DMS53 treated with DMSO at 0.1 percent for 48 hours (cell line): ENCODE data around the gene RNF166.
A peak's percentile ranks its signal among the peaks of the same experiment; 100 is the strongest.

Source experiments
- DNase-seq: peaks from one replicate; lab custom pipeline; 2025; ENCODE audit not compliant: unreplicated experiment; lab: John Stamatoyannopoulos, UW

The RNF166 gene

DNA sequence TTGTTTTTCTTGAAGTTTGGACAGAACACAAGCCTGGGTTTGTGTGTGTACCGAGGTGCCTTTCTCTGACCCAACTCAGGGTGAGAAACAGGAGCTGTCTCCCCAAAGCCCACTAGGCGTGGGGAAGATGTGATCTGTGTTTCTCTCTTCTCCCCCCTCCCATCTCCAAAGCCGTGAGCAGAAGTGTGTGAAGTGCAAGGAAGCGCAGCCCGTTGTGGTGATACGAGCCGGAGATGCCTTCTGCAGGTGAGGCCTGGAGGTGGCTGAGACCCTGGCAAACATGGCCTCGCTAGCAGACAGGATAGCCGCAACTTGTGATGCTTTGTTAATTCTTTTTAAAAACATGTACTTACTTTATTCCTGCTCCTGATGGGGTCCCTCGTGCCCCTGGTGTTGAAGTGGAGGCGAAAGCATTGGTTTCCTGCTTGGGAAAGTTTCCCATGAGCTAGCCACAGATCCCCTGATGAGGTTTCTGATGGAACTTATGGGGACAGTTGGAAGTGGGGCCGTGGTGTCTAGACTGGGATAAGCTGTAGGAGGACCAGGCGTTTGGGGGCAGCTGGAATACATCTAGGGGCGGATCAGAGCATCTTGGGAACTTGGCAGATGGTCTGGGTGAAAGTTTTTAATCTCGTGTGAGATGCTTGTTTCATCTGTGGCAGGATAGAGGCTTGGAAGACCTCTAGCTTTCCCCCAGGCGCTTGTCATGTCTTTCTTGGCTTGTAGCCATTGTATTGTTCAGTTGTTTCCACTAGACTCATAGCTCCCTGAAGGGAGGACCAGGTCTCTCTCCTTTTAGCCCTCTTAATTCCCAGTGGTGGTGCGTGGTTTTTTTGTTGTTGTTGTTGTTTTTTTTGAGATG, 988 bp upstream of the RNF166 start:
- peak; percentile 9 for DNase-seq

DNA sequence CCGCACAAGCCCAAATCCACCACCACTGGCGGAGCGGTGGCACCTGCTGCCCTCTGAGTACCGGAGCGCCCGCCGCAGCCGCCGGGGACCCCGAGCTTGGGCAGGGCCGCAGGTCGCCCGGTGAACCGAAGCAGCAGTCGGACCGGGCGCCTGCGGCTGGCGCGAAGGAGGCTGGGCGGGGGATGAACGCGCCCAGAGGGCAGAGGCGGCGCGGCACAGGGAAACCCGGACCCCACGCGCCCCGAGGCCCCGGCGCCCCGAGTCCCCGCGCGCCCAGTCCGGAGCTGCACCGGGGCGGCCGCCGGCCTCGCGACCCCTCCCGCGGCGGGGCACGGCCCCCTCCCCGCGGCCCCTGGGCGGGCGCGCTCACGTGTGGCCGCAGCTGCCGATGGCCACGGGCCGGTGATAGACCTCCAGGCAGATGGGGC, 393 bp downstream of the RNF166 start:
- DNase-seq: no peak

GRCh38 chr16:88705076-88705684, 1.0 kb downstream of the RNF166 start:
- DNase-seq: no peak

- DNase-seq: no peak
Measured at GRCh38 chr16:88703486-88704309, 2.5 kb downstream of the RNF166 start.

DNA sequence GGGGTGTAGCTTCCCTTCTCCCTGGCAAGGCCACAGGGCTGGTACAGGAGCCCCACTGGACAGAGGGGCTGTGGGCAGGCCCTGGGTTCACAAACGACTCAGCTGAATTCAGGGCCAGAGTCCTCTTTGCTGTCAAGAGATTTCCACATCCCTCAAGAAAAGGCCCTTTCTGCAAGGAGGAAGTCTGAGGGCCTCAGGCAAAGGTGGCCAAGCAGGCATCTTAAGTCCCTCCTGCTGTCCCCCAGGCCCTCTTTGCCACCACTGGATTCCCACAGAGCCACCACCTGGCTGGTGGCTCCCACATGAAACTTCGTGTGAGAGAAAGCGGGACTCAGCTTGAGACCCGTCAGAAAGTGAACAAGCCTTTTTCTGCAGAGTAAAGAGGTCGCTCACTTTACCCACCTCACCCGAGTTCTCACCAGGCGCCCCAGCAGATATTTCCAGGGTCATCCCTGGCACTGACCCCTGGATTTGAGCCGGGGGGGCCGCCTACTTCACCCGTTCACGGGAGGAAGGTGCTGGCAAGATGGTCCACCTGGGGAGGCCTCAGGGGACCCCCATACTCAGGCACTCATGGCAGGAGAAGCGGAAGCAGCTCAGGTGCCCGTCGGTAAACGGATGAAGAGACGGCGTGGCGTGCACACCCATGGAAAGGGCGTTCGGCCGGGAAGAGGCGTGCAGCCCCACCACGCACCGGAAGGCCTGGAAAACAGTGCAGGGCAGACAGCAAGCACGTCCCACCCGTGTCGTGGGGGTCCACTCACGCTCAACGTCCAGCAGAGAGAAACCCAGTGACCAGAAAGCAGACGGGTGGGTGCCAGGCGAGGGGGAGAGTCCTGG, 3.6 kb downstream of the RNF166 start:
- no peak for DNase-seq

DNA sequence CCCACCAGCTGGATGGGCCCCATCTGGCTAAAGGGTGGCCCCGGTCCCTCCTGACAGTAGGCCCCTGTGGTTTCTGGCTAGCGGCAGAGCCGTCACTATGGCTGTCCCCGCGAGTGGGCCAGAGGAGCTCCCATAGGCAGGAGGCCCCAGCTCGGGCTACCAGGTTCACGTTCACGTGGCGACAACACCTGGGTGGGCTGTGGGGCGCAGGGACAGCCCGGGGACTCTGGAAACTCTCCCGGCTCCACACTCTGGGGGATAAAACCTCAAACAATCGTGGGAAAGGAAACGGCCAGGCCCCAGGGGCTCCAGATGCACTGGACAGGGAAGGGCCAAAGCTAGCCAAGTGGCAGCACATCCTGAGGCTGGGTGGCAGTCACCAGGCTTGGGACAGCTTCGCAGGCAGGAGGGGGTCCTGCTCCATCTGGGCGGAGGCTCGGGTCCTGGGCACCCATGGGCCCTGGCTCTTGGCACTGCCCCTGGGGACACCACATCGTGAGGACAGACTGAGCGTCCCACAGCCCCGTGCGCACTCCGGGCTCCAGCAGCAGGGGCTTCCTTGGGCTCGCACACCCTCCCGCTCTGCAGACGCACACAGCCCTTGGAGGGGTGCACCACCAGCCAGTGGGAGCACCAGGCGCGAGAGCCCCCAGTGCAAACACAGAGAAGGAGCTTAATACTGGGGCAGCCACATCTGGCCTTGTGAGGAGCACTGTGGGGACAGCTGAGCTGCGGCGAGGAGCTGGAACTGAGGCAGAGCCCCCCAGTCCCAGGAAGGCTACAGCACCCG, 4.4 kb downstream of the RNF166 start:
- no peak for DNase-seq

DNA sequence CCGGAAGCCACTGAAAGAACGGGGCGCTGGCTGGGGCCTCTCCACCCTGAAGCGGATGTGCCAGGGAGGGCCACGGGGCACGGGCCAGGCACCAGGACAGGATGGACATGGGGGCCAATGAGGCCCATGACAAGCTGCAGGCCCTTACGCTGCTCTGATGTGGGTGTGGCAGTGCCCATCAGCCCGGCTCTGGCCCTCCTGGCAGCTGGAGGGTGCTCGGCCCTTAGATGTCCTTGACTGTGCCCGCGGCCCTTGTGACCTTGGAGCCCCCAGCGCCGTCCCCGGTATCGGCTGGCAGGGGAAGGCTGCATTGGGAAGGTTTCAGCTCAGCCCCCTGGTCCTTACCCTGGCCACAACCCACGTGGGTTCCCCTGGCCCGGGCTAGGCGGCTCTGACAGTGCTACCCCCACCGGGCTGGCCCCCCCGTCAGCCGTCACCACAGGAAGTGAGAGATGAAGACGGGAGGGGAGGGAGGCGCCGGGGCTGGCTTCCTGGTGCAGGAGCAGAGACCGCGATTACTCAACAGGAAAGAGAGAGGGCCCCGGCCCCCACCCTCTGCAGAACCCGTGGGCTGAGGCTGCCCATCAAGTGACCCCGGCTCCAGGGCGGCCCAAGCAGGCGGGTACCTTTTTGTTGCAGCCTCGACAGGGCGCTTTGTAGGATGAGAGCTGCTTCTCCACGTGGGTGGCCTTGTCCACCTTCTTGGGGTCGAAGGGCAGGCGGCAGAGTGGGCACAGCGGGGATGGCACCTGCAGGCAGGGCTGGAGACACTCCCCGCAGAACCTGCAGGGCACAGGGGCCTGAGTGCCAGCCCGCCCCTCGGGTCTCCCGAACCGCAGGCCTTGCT, 5.3 kb downstream of the RNF166 start:
- no peak for DNase-seq

GRCh38 chr16:88700322-88700635, 5.9 kb downstream of the RNF166 start:
- no peak for DNase-seq

GRCh38 chr16:88699180-88699579, 7.0 kb downstream of the RNF166 start:
- DNase-seq: no peak

DNA sequence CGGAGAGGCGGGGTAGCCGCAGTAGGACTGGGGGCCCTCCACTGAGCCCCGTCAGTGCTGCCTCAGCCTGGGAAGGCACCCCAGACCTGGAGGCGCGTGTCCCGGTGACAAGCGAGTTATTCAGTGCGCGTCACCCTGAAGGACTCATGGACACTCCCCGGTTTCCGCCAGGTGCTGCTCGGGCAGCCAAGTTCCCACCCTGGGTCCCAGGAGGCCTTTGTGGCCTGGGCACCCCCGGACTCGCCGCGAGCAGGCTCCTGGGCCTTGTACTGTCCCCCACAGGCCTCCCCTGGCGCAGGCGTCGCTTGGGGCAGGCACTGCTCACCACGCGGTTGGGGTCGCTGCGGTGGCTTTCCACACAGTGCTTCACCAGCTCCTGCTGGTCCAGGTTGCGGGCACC, 7.6 kb downstream of the RNF166 start:
- no peak for DNase-seq

GRCh38 chr16:88697831-88698615, 8.2 kb downstream of the RNF166 start:
- no peak for DNase-seq

DNA sequence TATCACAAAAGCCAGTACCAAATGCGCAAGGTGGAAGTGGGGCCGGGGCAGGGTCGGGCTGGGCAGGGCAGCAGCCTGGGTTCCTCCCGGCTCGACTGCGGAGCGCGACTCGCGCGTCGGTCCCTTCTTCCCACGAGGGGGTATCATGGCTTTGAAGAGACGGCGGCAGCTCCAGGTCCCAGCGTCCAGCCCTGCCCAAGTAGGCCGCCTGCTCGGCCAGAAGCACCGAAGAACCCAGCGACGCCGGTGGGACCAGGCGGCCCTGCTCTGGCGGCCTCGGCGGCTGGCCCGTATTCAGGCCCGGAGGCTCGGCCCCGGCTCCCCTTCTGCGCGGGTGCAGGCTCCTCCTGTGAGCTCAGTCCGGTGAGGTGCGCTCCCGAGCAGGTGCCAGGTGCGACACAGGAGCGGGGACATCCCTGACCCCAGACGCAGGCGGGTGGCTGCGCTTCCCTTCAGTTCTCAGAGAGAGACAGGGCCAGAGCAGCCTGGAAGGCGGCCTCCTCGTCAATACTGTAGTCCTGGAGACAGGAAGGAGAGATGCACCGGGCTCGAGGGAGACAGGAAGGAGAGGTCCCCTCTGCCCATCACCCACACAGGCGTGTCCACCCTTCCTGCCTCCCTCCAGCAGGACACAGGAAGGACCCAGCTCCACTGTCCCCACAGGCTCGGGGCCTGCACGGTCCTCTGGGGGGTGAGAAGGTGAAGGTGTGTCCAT, 8.9 kb downstream of the RNF166 start:
- DNase-seq: no peak

DNA sequence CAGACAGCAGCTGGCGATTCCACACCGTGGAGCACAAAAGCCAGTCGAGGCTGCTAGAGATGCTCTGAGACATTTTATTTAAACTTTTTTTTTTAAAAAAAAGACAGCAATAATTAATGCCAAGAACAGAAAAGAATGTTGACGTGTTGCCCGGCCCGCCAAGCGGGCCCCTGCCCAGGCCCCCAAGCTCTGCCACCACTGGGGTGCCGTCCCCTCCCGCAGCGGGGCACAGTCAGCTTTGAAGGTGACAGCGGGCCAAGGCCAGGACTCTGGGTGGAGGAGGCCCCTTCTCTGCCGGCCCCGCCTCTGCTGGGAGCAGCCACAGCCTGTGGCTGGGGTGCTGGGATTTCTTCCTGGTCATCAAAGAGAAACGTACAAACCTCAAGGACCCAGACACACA, 9.8 kb downstream of the RNF166 start:
- DNase-seq: no peak

DNA sequence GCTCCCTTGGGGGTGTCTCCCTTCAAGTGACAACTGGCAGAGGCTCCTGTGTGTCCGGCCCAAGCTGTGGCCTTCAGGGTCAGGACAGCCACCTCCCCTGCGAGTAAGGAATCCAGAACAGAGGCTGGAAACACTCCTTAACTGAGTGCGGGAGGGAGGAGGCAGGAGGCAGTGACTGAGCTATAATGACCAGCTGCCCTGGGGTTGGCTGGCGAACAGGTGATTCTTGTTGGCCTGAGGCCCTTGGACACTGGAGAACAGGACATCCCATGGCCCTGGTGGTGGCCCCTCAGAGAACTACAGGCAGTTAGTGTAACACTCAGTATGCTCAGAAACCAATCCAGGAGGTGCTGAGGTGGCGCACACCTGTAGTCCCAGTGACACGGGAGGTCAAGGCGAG, 10.5 kb downstream of the RNF166 start:
- no peak for DNase-seq

DNA sequence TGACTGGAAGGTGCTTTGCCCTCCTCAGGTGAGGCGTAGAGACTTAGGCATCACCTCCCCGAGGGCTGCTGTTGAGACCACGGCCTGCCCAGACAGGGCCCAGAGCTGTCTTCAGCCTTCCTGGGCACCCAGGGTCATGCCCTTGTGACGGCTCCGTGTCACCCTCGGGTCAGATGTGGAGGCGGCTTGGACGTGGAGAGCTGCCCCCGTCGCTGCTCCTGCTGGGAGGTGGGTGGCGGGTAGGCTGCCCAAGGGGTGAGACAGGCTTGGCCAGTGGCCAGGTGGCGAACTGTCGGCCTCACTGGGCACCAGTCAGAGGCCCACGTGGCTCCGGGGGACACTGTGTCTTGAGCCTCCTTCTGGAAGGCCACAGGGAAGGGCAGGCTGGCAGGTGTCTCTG, 11.0 kb downstream of the RNF166 start:
- DNase-seq: no peak

- DNase-seq: no peak
Measured at GRCh38 chr16:88694221-88695087, 11.8 kb downstream of the RNF166 start.
